H1 (cell line): ENCODE results near the gene LEMD1. TPM values are rescaled to one million over a fixed set of nuclear protein-coding genes. Genes with fewer than 3 reads are reported as not detected.

Source experiments
- CTCF ChIA-PET: fragments of 300-600 bp; sonication (Branson Sonifier 250); formaldehyde crosslinking; loops from one replicate; lab custom pipeline; 2021; ENCODE audit not compliant: partially characterized antibody; lab: Charles Lee
- POLR2A ChIA-PET: fragments of 300-600 bp; sonication (Branson Sonifier 250); formaldehyde crosslinking; loops from one replicate; lab custom pipeline; 2021; ENCODE audit warnings: inconsistent platforms; ENCODE audit not compliant: partially characterized antibody; lab: Charles Lee
- DNase-seq, 2 experiments: peaks; one replicate each; pipeline versions ENCODE4 v3.0.0 to v3.0.0-alpha.2; 2010 to 2022; ENCODE audit warnings: low spot score in 2 of 2, low read depth in 1 of 2, mixed read lengths in 1 of 2
- FAIRE-seq: peaks from 2 replicates; lab custom pipeline; 2011; peaks lifted over from hg19 to GRCh38; lab: Jason Lieb, UNC
- H2AFZ ChIP-seq: 2 replicates; pipeline ENCODE4 v1.8.1; 2012; ENCODE audit warnings: low read length, inconsistent platforms
- H2AK5ac ChIP-seq: 2 replicates; pipeline ENCODE4 v1.6.1; 2013; ENCODE audit warnings: low read depth, low read length
- H2BK120ac ChIP-seq: replicated peaks from 2 replicates; pipeline ENCODE3; 2013; ENCODE audit warnings: low read depth, low read length, inconsistent platforms
- H2BK12ac ChIP-seq: 2 replicates; pipeline ENCODE4 v1.6.1; 2013; ENCODE audit warnings: low read depth, low read length
- H2BK15ac ChIP-seq: 2 replicates; pipeline ENCODE4 v1.6.1; 2013; ENCODE audit warnings: low read length
- H2BK20ac ChIP-seq: 2 replicates; pipeline ENCODE4 v1.6.1; 2013; ENCODE audit warnings: low read length
- H2BK5ac ChIP-seq: 2 replicates; pipeline ENCODE4 v1.6.1; 2013; ENCODE audit warnings: low read depth, low read length
- H3K14ac ChIP-seq: 2 replicates; pipeline ENCODE4 v1.6.1; 2013; ENCODE audit warnings: inconsistent platforms; ENCODE audit not compliant: insufficient read length
- H3K18ac ChIP-seq: 2 replicates; pipeline ENCODE4 v1.6.1; 2013; ENCODE audit warnings: low read length; ENCODE audit errors: extremely low read depth
- H3K23ac ChIP-seq: 2 replicates; pipeline ENCODE4 v1.6.1; 2013; ENCODE audit warnings: inconsistent platforms; ENCODE audit not compliant: insufficient read length
- H3K23me2 ChIP-seq: 2 replicates; pipeline ENCODE4 v1.6.1; 2013; ENCODE audit warnings: low read depth, low read length
- H3K27ac ChIP-seq: 2 replicates; pipeline ENCODE4 v1.6.1; 2011; ENCODE audit warnings: low read depth, low read length, inconsistent platforms
- H3K27me3 ChIP-seq, 4 experiments: replicated peaks in 1 of 4; 1 replicate in 1 of 4; 2 replicates in 3 of 4; pipeline versions ENCODE4 v1.6.1 to v1.8.1; 2011 to 2013; ENCODE audit warnings: low read length in 3 of 4, mild to moderate bottlenecking in 3 of 4, inconsistent platforms in 2 of 4, mixed read lengths in 2 of 4, moderate library complexity in 1 of 4; ENCODE audit not compliant: control insufficient read depth in 3 of 4, insufficient read depth in 3 of 4; ENCODE audit errors: extremely low read depth in 1 of 4
- H3K36me3 ChIP-seq, 4 experiments: 2 replicates each; pipeline versions ENCODE4 v1.6.1 to v1.8.1; 2011 to 2013; ENCODE audit warnings: mild to moderate bottlenecking in 4 of 4, low read length in 3 of 4, moderate library complexity in 2 of 4, control low read depth in 1 of 4, inconsistent platforms in 1 of 4; ENCODE audit not compliant: insufficient read depth in 4 of 4, control insufficient read depth in 2 of 4
- H3K4ac ChIP-seq: replicated peaks from 2 replicates; pipeline ENCODE3; 2013; ENCODE audit warnings: low read length, low read depth, mixed read lengths, inconsistent platforms; ENCODE audit not compliant: insufficient read length
- H3K4me1 ChIP-seq, 4 experiments: replicated peaks in 1 of 4; 1 replicate in 1 of 4; 2 replicates in 3 of 4; pipeline versions ENCODE4 v1.6.1 to v1.8.1; 2011 to 2013; ENCODE audit warnings: low read length in 3 of 4, inconsistent platforms in 2 of 4, mixed read lengths in 1 of 4; ENCODE audit not compliant: insufficient read depth in 4 of 4, control insufficient read depth in 3 of 4
- H3K4me2 ChIP-seq, 2 experiments: 2 replicates each; pipeline versions ENCODE4 v1.6.1 to v1.8.1; 2011 to 2013; ENCODE audit warnings: low read depth in 2 of 2, low read length in 2 of 2, control low read depth in 1 of 2, inconsistent platforms in 1 of 2, mild to moderate bottlenecking in 1 of 2; ENCODE audit not compliant: insufficient read depth in 1 of 2
- H3K4me3 ChIP-seq, 4 experiments: fragments of 200-600, 300-600 bp in 1 of 4; sonication (generic), shearing (Covaris generic), sonication (Bioruptor Twin) in 1 of 4; 2 replicates each; pipeline versions ENCODE4 v1.5.1 to v1.8.1; 2011 to 2016; ENCODE audit warnings: low read length in 4 of 4, low read depth in 3 of 4, control low read depth in 2 of 4, inconsistent platforms in 2 of 4, mild to moderate bottlenecking in 2 of 4, mixed read lengths in 1 of 4, moderate library complexity in 1 of 4; ENCODE audit not compliant: insufficient read depth in 2 of 4; ENCODE audit errors: extremely low read depth in 1 of 4
- H3K56ac ChIP-seq: replicated peaks from 2 replicates; pipeline ENCODE3; 2013; ENCODE audit warnings: low read depth, mild to moderate bottlenecking, mixed read lengths, low read length, inconsistent platforms; ENCODE audit not compliant: insufficient read length
- H3K79me1 ChIP-seq: 2 replicates; pipeline ENCODE4 v1.6.1; 2013; ENCODE audit warnings: low read depth, low read length, control low read depth
- H3K79me2 ChIP-seq, 2 experiments: 2 replicates each; pipeline versions ENCODE4 v1.6.1 to v1.8.1; 2012 to 2013; ENCODE audit warnings: low read length in 2 of 2, mild to moderate bottlenecking in 2 of 2, inconsistent platforms in 1 of 2; ENCODE audit not compliant: insufficient read depth in 2 of 2, control insufficient read depth in 1 of 2
- H3K9ac ChIP-seq, 4 experiments: replicated peaks in 1 of 4; 1 replicate in 1 of 4; 2 replicates in 3 of 4; pipeline versions ENCODE4 v1.6.1 to v1.8.1; 2011 to 2013; ENCODE audit warnings: low read depth in 3 of 4, low read length in 3 of 4, control low read depth in 2 of 4, mild to moderate bottlenecking in 2 of 4, moderate library complexity in 2 of 4, inconsistent platforms in 1 of 4; ENCODE audit errors: extremely low read depth in 1 of 4
- H3K9me3 ChIP-seq, 2 experiments: 2 replicates each; pipeline versions ENCODE4 v1.6.1 to v1.8.1; 2012 to 2013; ENCODE audit warnings: mild to moderate bottlenecking in 2 of 2, moderate library complexity in 2 of 2, control low read depth in 1 of 2, inconsistent platforms in 1 of 2, low read depth in 1 of 2, low read length in 1 of 2, mixed read lengths in 1 of 2; ENCODE audit not compliant: insufficient read depth in 2 of 2
- H4K20me1 ChIP-seq, 2 experiments: replicated peaks in 1 of 2; 2 replicates each; pipeline versions ENCODE3 to v1.8.1; 2011 to 2013; ENCODE audit warnings: inconsistent platforms in 2 of 2, low read length in 2 of 2, mild to moderate bottlenecking in 1 of 2; ENCODE audit not compliant: insufficient read depth in 2 of 2, control insufficient read depth in 1 of 2
- H4K5ac ChIP-seq: 2 replicates; pipeline ENCODE4 v1.6.1; 2013; ENCODE audit warnings: low read length, low read depth, mixed read lengths, inconsistent platforms; ENCODE audit not compliant: insufficient read length
- H4K8ac ChIP-seq: 2 replicates; pipeline ENCODE4 v1.8.0; 2013; ENCODE audit warnings: mild to moderate bottlenecking, moderate library complexity, low read length, inconsistent platforms; ENCODE audit not compliant: insufficient read depth; ENCODE audit errors: extremely low read depth
- H4K91ac ChIP-seq: replicated peaks from 2 replicates; pipeline ENCODE3; 2013; ENCODE audit warnings: low read length, mixed read lengths, inconsistent platforms; ENCODE audit not compliant: insufficient read length
- CBX5 ChIP-seq: fragments of 300-800, 300-1000 bp; sonication (generic); IDR thresholded peaks from 2 replicates; pipeline ENCODE4 v1.7.1; 2016; ENCODE audit warnings: antibody characterized with exemption, low read length, low read depth
- CTBP2 ChIP-seq: IDR thresholded peaks from 2 replicates; pipeline ENCODE4 v1.7.0; 2011; ENCODE audit warnings: borderline replicate concordance, mild to moderate bottlenecking, moderate library complexity, mixed read lengths, low read length; ENCODE audit not compliant: insufficient read depth, insufficient read length
- JUN ChIP-seq: IDR thresholded peaks from 2 replicates; pipeline ENCODE4 v1.6.1; 2011; ENCODE audit warnings: low read depth, mild to moderate bottlenecking, improper control_type of control experiment, low read length
- JUND ChIP-seq: IDR thresholded peaks from 2 replicates; pipeline ENCODE4 v1.6.1; 2011; ENCODE audit warnings: mild to moderate bottlenecking, improper control_type of control experiment, low read length
- NANOG ChIP-seq: IDR thresholded peaks from 2 replicates; pipeline ENCODE4 v1.6.1; 2011; ENCODE audit warnings: low read length, low read depth, mild to moderate bottlenecking, inconsistent platforms; ENCODE audit not compliant: insufficient read depth, poor library complexity, severe bottlenecking
- POLR2AphosphoS5 ChIP-seq: IDR thresholded peaks from 2 replicates; pipeline ENCODE4 v1.6.1; 2011; ENCODE audit warnings: low read depth, low read length
- SIN3A ChIP-seq, 2 experiments: IDR thresholded peaks in 1 of 2; conservative IDR thresholded peaks in 1 of 2; 2 replicates each; pipeline ENCODE4 v1.6.1; 2011 to 2012; ENCODE audit warnings: low read length in 2 of 2, improper control_type of control experiment in 1 of 2, low read depth in 1 of 2, mild to moderate bottlenecking in 1 of 2
- SIX5 ChIP-seq: IDR thresholded peaks from 2 replicates; pipeline ENCODE4 v1.6.1; 2011; ENCODE audit warnings: mild to moderate bottlenecking, low read depth, low read length
- TEAD4 ChIP-seq: IDR thresholded peaks from 2 replicates; pipeline ENCODE4 v1.6.1; 2012; ENCODE audit warnings: low read depth, low read length, inconsistent platforms, mixed read lengths
- WGBS, 2 experiments: shearing (Covaris generic) in 1 of 2; methylation state at CpG; one replicate each; pipeline versions ENCODE4 v1.1.6 to v1.1.7; 2013 to 2015; ENCODE audit warnings: low lambda C conversion rate in 2 of 2, mixed read lengths in 2 of 2, inconsistent platforms in 1 of 2, low coverage in 1 of 2, missing lambda C conversion rate in 1 of 2; ENCODE audit not compliant: insufficient replicate concordance in 2 of 2, insufficient coverage in 1 of 2, insufficient read length in 1 of 2; ENCODE audit errors: extremely low coverage in 1 of 2, missing lambda C conversion rate in 1 of 2; 5-methylcytosine and 5-hydroxymethylcytosine counted together
- polyA plus RNA-seq, 7 experiments: library from polyadenylated mRNA; depleted of rRNA in 3 of 7; stranded (reverse) in 5 of 7; unstranded in 2 of 7; fragments of >200 nt in 5 of 7; fragments of 200-250 nt in 2 of 7; gene quantifications; 1 replicate in 5 of 7; 2 replicates in 1 of 7; 4 replicates in 1 of 7; pipeline versions ENCODE4 v1.2.1 to v1.2.3, GENCODE V29; 2011 to 2013; ENCODE audit warnings: missing spikeins in 2 of 7, mixed read lengths in 2 of 7
- total RNA-seq: library from RNA; stranded (reverse); fragmentation: NEBNext Ultra II Directional; extraction: Animal tissue kit (Norgen Biotek cat#: 25700); gene quantifications from 2 replicates; pipeline ENCODE4 v1.2.1, GENCODE V29; 2021

LEMD1 gene
- total and polyA plus RNA-seq, 2 of the 8 experiments (the other 6 are each of a cell fraction or from before 2014, with no cell fraction given) = 10.0 to 10.5 TPM

DNA sequence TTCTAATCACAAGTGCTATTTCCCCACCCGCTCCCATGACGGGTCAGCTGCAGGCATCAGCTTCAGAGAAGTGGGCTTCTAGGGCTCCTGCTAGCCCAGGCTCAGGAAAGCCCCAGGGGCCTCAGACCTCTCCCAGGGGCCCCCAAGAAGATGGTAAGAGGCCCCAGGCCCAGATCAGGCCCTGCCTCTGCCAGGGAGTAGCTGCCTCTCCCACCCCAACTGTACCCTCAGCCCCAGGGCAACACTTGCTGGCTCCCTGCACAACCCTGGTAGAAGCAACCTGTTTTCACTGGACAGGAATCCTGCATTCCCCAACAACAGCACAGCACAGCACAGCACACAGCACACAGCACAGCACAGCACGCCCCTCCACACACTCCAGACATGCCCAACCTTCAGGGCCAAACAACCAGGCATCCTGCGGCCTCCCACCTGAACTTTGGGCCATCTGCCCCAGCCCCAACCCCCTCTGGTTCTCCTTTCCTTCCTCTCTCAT lies 27.4 kb upstream of the LEMD1 start:
- DNase-seq (no peak), FAIRE-seq (no peak)
- H3K79me1 ChIP-seq = peaks cover 3% of the 10 kb centered on the region; the same call in 1 of the 2 replicates
- H3K23ac ChIP-seq = no peak overlapping the region
- H4K5ac ChIP-seq = no peak overlapping the region
- peak overlapping the region; percentile 90; the same call in 1 of the 2 replicates for H2BK20ac ChIP-seq
- WGBS, 2 experiments = 43% methylated on average over 4 of the region's 4 CpGs; no CpG with 5 or more reads in 1 of the 2 experiments
- no peaks in the 10 kb centered on the region for H3K9me3 ChIP-seq
- H4K91ac ChIP-seq = peak overlapping the region; percentile 76
- no peak overlapping the region for H4K8ac ChIP-seq
- H3K4me2 ChIP-seq = peak overlapping the region; percentile 74 to 80
- peaks cover 0 to 10% (median 1%) of the 10 kb centered on the region in 4 experiments; a peak in 2 of 8 replicates for H3K36me3 ChIP-seq
- no peak overlapping the region for H2AFZ ChIP-seq
- peak overlapping the region; percentile 97 for H3K18ac ChIP-seq
- peaks cover 45 to 85% (median 62%) of the 10 kb centered on the region in 4 experiments for H3K4me1 ChIP-seq
- H3K4ac ChIP-seq = peak overlapping the region; percentile 86
- H3K27ac ChIP-seq = no peak overlapping the region
- peaks cover 4 to 14% of the 10 kb centered on the region in 2 experiments for H4K20me1 ChIP-seq
- peak overlapping the region; percentile 80; the same call in 1 of the 2 replicates for H2BK5ac ChIP-seq
- peak overlapping the region; percentile 14 to 52 (median 28); a peak in 6 of 8 replicates for H3K4me3 ChIP-seq
- TF ChIP-seq SIX5 (no peak), TEAD4 (no peak), JUND (no peak), CTBP2 (no peak), POLR2AphosphoS5 (no peak), NANOG (no peak), JUN (no peak), SIN3A (conservative IDR thresholded peaks at IDR 0.05 in 1 of 2, IDR thresholded peaks at IDR 0.05 in 1 of 2; ENCODE audit: low read depth in 1 of 2, low read length in 2 of 2) (no peak), CBX5 (no peak)
- TF ChIP-seq, all 59 proteins: peak for 0
- CTCF ChIA-PET = interaction anchor here (1.0 to 30.2 kb wide), 10 partner anchors 4 to 176 kb away, joined by 3 to 767 read pairs (median 14); partner anchors contain the start of genes BLACAT1 and LEMD1
- H3K79me2 ChIP-seq = peaks cover 0 to 8% of the 10 kb centered on the region in 2 experiments; a peak in 2 of 4 replicates
- peak overlapping the region; percentile 97; the same call in 1 of the 2 replicates for H2AK5ac ChIP-seq
- peak overlapping the region in 1 of 4 experiments; percentile 4; a peak in 1 of 7 replicates for H3K9ac ChIP-seq
- H2BK15ac ChIP-seq = peak overlapping the region; percentile 98; the same call in 1 of the 2 replicates
- no peak overlapping the region for H2BK120ac ChIP-seq
- H3K56ac ChIP-seq = peak overlapping the region; percentile 17
- POLR2A ChIA-PET = interaction anchor here (0.9 to 13.3 kb wide), 16 partner anchors 6 to 223 kb away, joined by 3 to 220 read pairs (median 4); partner anchors contain the start of gene BLACAT1
- peaks cover 7% of the 10 kb centered on the region; the same call in 1 of the 2 replicates for H3K23me2 ChIP-seq
- H2BK12ac ChIP-seq = peak overlapping the region; percentile 97; the same call in 1 of the 2 replicates
- peaks cover 0 to 5% (median 1%) of the 10 kb centered on the region in 4 experiments; a peak in 2 of 7 replicates for H3K27me3 ChIP-seq
- peak overlapping the region; percentile 13 for H3K14ac ChIP-seq
